HG02759 (cell line): Measurements from ENCODE around the gene ELL.

ENCODE experiments used
- ATAC-seq: cut with Tn5 transposase; IDR thresholded peaks from one replicate; pipeline ENCODE4 v1.9.1; 2021; ENCODE audit warnings: mild to moderate bottlenecking, moderate library complexity; ENCODE audit not compliant: unreplicated experiment

Gene ELL

DNA sequence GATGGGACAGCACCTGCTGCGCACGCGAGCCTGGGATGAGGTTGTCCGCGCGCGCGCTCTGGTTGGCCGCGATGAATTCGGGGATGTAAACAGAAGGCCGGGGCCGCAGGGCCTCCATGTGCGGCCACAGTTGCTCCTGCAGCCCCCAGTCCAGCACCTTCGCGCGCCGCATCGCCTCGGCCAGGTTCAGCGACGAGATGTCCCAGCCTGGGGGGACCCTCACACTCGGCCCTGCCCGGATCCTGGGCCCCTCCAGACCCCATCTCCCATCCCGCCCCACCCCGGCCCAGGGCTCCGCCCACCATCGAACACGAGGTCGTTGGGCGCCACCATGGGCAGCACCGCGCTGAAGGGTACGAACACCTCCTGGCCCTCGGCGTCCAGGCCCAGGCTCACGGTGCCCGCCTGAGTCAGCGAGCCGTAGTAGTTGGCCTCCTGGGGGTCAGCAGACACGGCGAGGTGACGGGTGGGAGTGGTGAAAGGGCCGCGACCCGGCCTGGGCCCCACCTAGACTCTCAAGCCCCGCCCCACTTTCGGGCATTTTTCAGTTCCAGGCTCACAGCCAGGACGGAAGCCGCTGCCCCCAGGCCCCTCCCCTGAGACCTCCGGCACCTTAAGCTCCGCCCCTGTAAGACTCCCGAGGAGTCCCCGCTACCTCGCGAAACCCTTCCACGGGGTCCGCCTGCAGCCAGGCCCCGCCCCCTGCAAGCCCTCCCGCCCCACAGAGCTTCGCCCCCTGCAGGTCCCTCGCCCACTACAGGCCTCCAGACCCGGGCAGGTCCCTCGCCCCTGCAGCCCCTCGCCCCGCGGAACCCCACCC lies 85.0 kb downstream of the ELL start:
- peak; percentile 60 for ATAC-seq

DNA sequence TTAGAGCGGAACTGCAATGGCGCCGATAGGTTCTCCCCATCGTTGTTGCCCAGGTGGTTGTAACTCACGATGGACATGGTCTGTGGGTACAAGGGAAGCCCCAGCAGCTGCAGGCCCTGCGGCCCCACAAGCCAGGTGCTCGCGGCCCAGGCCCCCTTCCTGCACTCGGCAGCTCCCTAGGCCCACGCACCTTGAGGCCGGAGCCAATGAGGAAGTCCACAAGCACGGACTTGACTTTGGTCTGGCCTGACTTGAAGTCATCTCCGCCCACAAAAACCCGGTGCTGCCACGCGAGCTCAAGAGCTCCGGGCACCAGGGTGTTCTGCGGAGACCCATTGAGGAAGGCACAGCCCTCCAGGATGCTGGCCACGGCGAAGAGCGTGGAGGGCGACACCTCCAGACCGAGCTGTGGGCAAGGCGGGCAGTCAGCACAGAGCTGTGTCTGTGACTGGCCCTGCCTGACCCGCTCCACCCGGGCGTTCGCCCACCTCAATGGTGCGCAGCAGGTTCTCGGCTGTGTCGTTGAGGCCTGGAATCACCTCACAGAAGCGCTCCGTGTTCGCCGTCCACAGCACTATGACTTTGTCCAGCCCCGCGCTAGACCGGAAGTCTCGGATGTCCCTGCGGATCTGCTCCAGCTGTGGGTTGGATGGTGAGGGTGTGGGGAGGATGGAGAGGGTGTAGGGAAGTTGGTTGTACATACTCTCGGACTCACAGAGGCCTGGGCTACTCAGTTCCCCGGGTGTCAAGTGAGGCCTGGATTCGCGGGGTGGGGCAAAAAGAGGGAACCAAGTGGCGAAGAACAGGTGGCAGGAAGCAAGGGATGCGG lies 85.8 kb downstream of the ELL start:
- ATAC-seq = no peak

DNA sequence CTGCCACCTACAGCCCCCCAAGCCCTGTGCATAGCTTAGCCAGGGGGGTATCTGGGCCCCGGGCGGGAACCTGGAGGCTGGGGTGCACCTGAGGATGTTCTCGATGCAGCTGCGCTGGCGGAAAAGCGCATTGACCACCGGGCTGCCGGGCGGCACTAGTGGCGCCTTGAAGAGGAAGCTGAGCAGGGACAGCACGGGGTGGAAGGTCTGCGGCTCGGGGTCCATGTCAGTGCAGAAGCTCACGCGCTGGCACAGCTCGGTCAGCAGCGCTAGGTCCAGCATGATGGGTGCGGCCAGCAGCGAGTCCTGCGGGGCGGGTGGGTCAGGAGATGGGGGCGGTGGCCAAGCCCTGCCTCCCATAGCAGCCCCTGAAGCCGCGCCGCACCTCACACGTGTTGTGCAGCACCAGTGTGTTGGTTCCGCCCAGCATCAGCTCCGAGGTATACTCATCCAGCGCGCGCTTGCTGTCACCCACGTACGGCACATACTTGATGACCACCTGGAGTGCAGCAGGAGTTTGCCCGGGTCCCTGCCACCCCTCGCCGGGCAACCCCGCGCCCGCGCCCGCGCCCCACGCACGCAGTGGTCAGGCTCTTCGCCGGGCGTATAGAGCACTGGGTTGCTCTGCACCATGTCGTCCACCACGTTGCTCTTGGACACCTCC lies 86.6 kb downstream of the ELL start:
- no peak for ATAC-seq

DNA sequence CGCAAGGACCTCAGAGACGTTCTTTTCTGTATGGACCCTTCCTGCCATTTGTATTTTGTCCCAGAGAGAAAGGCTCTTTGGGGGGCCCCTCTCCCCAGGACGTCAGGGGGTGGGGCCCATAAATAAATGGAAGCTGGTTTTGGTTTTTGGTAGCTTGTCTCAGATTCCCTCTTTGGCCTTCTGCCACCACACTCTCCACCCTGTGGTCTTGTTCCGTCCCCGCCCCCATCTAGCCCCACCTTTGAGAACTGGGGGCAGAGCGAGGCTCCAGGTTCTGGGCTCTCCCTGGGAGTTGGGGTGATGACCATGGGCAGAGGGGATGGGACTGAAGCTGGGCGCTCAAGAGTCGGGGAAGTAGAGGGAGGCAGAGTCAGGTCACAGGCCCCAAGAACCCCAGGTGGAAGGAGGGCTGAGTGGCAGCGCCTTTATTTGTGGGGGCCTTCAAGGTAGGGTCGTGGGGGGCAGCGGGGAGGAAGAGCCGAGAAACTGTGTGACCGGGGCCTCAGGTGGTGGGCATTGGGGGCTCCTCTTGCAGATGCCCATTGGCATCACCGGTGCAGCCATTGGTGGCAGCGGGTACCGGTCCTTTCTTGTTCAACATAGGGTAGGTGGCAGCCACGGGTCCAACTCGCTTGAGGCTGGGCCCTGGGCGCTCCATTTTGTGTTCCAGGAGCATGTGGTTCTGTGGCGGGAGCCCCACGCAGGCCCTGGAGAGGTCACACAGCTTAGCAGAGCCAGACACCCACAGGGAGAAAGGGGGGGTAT lies 87.3 kb downstream of the ELL start:
- ATAC-seq = no peak

DNA sequence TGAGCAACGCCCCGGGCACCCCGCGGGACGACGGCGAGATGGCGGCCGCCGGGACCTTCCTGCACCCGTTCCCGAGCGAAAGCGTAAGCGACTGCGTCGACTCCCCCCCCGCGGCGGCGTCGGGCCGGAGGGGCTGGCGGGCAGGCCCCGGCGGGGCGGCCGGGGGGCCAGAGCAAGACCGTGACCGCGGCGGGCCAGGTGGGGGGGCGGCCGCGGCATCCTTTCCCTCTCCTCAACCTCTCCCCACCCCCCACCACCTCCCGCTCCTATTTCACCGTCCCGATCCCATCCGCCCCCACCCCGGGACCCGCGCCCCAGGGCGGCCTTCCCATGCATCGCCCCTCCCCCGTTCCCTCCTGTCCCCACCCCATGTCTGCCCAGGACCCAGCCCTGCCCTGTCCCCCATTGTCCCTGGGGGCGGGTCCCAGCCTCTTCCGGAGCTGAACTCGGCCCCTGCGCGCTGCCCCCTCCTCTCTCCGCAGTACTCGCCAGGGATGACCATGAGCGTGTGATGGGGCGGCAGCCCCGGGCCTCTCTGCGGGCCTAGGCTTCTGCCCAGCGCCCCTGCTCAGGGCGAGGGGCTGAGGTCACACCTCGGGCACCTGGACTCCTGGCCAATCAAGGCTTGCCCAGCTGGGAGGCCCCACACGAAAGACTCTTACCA lies 88.0 kb downstream of the ELL start:
- ATAC-seq = no peak

DNA sequence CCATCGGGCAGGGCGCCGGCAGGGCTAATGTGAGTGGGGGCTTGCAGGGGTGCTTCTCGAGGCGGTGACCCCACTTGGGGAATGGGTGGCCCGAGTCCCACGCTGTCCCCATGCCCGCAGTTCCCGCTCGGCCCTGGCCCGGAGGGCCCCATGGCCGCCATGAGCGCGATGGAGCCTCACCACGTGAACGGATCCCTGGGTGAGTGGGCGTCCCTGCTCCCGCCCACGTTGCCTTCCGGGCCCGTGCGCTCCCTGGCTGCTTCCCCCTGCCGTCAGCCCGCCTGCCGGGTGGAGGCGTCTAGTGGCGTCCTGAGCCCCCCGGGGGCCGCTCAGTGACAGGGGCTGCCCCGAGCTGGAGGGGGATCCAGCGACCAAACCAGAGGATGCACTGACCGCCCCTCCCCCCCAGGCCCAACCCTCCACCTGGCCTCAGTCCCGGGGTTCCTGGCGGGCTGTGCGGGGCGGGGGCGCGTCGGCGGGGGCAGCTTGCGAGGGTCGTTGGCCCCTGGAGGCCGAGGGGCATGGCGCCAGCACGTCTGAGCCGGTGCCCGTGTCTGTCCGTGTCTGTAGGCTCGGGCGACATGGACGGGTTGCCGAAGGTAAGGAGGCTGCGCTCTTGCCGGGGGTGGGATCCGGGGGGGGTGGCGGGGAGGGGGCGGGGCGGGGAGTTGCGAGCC lies 88.7 kb downstream of the ELL start:
- ATAC-seq = no peak

DNA sequence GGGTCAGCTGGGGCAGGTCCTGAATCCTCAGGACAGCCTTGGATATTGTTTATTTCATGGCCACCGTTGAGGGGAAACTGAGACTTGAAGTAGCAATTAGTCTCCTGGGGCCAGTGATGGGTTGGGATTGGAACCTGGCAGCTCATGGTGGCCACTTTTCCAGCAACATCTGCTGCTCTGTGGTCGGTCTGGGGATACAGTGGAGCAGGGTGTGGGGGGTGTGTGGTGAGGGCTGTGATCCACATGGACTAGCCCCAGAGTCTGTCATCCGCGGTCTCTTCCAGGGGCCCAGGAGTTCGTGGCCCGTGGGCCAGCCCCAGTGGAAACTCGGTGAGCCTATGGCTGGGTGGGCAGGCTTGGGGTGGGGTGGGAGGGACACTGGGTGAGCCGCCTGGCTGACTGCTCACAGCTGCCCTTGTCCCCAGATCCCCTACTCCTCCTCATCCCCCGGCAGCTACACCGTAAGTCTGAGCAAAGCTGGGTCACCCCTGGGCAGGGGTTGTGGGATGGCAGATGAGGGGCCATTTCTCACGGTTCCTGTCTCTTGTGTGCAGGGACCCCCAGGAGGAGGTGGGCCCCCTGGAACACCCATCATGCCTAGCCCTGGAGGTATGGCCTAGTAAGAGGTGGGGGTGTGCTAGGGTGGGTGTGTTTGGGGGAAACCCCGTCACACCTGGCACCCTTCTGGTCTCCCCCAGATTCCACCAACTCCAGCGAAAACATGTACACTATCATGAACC lies 89.4 kb downstream of the ELL start:
- no peak for ATAC-seq

DNA sequence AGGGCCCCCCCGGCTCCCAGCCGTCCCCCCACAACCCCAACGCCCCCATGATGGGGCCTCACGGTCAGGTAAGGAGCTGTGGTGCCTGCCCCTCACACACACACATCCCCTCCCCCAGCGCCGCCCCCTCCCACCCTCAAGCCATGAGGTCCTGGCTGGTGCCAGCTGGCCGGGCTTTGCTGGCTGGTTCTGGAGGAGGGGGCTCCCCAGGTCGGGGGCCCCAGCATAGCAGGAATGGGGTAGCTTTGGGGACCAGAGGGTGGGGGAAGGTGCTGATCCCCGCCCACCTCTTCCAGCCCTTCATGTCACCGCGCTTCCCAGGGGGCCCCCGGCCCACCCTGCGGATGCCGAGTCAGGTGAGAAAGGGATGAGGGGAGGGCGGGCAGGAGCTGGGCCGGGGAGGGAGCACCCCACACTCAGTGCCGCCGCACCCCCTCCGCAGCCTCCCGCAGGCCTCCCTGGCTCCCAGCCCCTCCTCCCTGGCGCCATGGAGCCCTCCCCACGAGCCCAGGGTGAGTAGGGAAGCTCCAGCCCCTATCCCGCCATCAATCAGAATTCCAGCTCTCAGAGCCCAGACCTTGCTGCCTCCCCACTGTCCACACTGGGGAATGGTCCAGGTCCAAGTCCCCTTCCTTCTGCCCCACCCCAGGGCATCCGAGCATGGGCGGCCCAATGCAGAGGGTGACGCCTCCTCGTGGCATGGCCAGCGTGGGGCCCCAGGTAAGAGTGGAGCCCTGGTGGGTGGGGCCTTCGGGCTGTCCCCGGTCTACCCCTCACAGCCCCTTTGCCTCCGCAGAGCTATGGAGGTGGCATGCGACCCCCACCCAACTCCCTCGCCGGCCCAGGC lies 90.3 kb downstream of the ELL start:
- ATAC-seq = no peak

DNA sequence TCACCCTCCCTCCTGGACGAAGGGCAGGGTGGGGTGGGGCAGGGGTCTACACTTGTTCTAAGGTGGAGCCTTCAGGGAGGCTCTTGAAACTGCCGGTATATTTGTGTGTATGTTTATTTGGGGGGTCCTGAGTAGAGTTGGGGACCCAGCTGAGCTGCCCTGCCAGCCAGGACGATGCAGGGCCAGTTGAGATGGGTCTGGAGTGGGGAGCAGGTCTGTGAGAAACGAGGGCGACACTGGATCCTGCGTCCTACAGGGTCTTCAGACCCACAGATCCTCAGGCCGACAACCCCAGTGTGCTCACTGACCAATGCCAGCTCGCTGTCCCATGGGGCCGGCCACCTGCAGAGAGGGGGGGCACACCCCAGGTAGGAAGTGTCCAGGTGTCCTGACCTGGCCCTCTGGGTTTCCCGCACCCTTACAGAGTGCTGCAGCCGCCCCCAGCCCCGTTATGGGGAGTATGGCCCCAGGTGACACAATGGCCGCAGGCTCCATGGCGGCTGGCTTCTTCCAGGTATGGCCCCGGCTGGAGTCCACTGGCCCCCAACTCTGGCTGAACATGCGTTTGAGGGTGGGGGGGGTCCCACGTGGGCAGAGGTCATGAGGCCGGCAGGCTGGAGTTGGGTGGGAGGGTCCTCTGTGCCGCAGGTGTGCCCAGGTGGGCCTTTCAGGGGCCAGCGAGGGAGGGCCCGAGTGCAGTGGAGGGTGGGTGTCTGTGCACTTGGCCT lies 91.3 kb downstream of the ELL start:
- ATAC-seq = no peak

DNA sequence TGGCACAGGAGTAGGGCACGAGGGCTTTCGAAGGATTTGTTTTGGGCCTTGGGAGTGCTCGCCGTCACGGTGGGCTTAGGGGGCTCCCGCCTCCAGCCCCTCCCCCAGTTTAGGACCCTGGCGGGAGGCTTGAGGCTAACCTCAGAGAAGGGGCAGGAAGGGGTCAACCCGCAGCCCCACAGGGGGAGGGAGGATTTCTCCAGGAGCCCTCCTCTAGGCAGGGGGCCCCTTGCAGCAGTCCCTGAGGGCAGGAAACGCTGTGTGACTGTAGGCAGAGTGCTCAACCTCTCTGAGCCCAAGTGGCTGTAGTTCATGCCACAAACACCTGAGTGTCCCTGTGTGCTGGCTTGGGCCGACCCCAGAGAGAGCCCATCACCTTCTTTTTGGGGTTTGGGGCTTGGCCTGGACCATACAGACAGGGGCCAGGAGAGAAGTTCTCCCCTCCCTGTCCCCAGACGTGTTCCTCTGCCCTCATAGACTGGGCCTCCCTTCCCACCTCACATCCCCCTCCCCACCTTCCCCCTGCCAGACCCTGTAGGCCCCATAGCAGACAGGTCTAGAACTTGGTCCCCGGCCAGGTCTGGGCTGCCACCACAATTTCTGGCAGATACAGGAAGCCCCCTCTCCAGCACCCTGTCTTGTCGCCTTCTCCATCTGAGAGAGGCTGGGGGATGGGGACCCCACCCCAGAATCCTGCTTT lies 92.0 kb downstream of the ELL start:
- no peak for ATAC-seq

DNA sequence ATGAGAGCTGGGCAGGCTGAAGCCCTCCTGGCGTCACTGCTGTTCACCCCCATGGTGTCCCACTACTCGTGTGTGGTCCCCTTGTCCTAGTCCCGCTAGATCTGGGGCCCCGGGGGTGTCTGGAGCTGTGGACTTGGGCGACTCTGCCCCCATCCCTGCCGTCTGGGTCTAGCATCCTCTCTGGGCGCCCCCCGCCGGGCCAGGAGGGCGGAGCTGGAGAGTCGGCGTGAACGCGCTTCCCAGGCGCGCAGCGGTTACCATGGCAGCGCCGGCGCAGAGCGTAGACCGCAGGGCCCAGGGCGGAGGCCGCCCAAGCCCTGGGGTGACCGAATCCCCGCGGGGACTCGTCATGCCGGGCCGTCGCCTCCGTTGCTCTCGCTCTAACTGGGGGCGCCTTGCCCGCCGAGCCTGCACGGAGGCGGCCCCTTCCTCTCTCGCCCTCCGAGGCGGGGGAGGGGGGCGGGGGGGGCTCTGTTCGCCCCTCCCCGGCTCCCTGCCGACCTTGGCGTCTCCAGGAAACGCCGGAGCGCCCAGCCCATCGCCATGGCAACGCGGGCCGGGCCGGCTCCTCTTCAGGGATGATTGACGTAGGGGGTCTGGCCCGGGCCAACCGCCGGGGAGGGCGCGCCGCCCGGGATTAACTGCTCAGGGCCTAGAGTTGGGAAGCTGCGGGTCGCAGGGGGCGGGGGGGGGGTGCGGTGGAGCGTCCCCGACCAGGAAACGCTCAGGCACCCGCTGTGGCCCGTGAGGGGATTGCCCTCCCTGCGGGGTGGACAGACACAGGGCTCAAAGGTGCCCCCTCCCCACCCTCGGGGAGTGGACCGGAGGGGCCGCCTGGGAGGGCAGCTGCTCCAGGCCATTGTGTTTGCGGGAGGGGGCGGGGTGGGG lies 92.8 kb downstream of the ELL start:
- ATAC-seq = peak; percentile 73

DNA sequence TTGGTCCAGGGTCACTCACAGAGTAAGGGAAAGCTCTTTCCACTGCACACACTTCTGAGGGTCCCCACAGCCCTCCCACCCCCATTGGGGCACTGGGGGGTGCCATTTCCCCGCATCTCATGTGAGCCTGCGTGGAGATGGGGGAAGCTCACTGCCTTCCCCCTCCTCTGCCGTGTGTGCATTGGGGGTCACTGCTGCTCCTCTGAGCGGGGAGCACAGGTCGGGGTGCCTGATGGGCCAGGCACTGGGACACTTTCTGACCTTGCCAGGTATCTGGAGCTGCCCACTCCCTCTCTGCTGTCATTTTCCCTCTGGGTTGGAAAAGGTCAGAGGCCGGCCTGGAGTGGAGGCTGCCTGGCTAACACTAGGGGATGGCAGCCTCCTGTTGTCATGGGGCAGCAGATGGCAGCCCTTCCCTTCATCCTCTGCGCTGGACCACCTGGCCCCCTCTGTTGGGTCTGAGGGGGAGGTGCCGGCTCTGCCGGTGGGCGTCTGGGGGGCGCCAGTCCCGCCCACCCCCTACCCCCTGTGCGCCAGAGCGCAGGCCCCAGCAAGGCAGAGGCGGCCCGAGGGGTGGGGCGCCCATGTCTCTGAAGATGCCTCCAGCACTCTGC lies 93.6 kb downstream of the ELL start:
- ATAC-seq = no peak

DNA sequence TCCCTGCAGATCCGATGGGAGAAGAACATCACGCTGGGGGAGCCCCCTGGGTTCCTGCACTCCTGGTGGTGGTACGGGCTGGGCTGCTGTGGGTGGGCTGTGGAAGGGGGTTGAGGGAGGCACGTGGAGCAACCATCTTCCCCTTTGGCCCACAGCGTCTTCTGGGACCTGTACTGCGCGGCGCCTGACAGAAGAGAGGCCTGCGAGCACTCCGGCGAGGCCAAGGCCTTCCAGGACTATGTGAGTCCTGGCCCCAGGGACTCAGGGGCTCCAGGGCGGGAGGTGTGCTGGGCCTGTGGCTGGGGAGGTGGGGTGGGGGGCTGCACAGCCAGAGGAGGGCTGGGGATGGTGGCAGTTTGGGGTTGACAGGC lies 94.1 kb downstream of the ELL start:
- ATAC-seq = no peak

DNA sequence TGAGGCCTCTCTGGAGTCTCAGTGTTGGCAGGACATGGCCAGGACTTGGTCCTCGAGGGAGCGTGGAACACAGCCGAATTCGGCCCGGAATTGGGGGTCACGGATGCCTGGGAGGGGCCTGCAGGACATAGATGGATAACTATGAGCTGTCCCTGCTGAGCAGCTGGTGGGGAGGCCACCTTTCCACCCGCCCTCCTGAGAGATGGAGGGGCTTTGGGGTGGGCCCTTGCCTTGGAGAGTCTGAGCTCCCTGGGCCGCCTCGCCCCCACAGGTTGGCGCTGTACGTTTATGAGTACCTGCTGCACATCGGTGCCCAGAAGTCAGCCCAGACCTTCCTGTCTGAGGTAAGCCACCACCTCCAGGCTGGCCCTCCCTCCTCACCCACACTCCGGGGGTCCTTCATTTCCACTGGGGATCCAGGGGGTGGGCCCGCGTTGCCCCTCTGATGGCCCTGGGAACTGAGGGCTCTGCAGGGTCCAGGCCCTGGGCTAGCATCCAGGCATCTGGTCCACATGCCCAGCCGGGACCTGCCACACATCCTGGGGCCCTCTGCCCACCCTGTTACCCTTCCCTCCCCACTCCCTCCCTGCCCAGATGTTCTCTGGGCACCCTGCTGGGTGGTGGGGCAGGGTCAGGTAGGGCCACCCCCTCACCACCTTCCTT lies 94.7 kb downstream of the ELL start:
- ATAC-seq = no peak

DNA sequence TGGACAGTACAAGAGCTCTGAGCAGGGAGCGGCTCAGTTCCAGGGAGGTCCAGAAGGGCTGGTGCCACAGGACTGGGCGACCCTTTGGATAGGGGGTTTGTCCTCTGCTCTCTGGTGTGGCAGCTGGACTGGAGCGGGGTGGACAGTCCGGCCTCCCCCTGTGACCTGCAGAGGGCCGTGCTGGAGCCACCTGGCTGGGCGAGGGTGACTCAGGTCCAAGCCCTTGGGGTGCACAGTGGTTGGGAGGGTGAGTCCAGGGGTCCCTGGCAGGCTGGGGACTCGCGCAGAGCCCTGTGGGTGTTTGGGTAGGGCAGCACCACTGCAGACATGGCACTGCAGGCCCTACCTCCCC lies 95.5 kb downstream of the ELL start:
- no peak for ATAC-seq
